Stimulated activated CD8-positive, alpha-beta memory T cell treated with anti-CD3 and anti-CD28 coated beads, Interleukin-15, amount 100 ng/mL, for 48 hours (primary cell): ENCODE results near the gene OR9A2.

Source experiments
- DNase-seq, 2 donors: peaks; one replicate each; pipeline ENCODE4 v3.0.0-alpha.2; 2020; ENCODE audit warnings: low read depth in 2 of 2

Gene OR9A2, protein sequence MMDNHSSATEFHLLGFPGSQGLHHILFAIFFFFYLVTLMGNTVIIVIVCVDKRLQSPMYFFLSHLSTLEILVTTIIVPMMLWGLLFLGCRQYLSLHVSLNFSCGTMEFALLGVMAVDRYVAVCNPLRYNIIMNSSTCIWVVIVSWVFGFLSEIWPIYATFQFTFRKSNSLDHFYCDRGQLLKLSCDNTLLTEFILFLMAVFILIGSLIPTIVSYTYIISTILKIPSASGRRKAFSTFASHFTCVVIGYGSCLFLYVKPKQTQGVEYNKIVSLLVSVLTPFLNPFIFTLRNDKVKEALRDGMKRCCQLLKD

GRCh38 chr7:143027032-143027431, at the start of gene OR9A2:
OR9A2 (minus strand) TSS chr7:143027132; CDS start chr7:143027132, 0 bp downstream.
- DNase-seq, result no peak

GRCh38 chr7:143074141-143074540, 47.2 kb upstream of the OR9A2 start:
- DNase-seq, result no peak

DNA sequence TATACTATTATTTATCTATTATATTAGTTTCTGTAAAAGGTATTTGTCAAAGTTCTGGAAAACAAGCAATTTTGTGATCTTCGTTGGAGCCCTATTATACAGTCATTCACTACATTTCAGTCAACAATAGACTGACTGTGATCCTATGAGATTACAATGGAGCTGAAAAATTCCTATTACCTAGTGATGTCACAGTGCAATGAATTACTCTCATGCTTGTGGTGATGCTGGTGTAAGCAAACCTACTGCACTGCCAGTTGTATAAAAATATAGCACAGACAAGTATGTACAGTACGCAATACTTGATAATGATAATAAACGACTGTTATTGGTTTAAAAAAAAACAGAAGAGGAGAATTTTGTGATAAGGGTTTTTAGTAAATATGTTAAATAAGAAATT, 46.6 kb upstream of the OR9A2 start:
- DNase-seq, result no peak

- no peak for DNase-seq
These were observed 43.1 kb upstream of the OR9A2 start for GRCh38 chr7:143069912-143070500.

DNA sequence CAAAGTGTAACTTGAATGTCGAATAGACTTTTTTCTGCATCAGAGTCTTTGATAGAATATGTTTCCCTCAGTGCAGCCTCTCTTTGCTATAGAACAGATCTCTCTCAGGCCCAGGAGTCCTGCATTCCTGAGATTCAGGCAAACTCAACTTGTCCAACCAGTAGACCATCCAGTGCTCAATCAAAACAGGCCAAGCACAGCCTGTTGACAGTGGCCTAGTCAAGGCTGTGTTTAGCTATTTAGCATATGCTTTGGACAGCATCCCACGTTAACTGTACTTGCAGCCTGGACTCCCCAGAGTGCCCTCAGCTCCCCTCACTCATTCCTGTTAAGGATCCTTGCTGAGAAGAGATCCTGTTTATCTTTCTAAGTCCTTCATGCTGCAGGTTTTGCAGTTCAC, 41.5 kb upstream of the OR9A2 start:
- DNase-seq, result no peak

DNA sequence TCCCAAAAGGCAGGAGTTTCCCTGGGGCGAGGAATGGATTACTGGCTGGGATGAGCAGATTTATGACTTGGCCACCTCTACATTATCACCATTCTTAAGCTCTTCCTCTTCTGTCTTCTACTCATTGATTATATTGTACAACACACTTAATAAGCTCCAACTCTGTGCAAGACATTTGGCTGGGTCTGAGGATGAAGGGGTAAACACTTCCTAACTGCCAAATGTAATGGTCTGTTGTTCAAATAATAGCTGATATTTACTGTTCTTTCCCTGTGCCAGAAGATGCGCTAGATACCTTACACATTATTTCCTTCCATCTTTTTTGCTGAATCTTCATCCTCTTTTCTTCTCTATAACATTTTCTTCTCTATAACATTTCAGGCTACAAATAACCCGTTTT, 36.8 kb upstream of the OR9A2 start:
- no peak for DNase-seq

GRCh38 chr7:143055754-143056153, 28.8 kb upstream of the OR9A2 start:
- DNase-seq, result no peak

DNA sequence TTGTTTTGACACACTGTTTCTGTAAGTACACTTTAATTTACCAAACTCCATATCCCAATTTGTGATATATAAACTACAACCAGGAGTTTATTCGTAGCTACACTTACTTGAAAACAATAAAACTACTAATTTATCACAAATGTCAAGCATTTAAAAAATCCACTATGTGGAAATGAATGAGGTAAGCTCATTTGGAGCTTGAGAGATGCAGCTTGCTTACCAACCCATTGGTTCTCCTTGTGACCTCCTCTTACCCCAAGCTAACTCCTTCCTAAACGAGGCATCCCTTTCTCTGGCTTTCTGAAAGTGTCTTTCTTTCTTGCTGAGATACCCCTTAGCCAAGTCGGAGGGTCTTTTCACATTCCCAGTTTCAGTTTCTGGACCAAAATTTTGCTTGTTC, 27.7 kb upstream of the OR9A2 start:
- DNase-seq, result no peak

DNA sequence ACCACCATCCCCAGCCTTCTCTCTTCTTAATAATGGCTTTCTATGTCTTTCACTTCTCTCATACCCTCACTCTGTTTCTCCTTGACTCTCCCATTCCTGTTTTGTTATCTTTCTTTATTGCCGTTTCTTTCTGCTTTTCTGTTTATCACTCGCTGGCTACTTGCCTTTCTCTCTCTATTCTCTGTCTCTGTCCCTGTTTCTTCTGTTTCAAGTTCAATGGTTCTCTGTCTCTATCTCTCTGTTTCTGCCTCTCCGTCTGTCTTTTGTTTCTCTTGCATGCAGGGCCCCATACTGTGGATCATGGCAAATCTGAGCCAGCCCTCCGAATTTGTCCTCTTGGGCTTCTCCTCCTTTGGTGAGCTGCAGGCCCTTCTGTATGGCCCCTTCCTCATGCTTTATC, 25.1 kb upstream of the OR9A2 start, which contains the start of gene OR6V1:
TSS of gene OR6V1 (plus strand) at position 301 of the 400 bp plus-strand sequence. CDS start at position 301, 0 bp downstream.
- no peak for DNase-seq

GRCh38 chr7:143050931-143051330, 24.0 kb upstream of the OR9A2 start:
- DNase-seq, result no peak

DNA sequence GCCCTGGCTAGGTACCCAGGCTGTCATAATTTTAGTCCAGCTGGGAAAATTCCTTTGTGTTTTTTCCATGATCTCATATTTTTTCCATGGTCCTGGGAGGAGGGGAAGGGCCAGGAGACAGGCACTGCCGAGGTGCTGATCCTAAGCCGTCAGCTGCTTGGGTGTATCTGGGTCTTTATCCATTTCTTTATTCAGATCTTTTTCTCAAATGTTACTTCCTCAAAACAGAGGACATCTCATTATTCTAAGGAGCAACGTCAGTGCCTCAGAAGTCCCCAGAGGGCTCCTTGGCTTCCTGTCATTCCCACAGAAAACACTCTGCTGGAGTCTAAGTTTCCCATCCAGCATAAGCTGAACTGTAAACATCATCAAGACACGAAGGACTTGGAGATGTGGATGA, 22.4 kb upstream of the OR9A2 start:
- DNase-seq, result no peak

DNA sequence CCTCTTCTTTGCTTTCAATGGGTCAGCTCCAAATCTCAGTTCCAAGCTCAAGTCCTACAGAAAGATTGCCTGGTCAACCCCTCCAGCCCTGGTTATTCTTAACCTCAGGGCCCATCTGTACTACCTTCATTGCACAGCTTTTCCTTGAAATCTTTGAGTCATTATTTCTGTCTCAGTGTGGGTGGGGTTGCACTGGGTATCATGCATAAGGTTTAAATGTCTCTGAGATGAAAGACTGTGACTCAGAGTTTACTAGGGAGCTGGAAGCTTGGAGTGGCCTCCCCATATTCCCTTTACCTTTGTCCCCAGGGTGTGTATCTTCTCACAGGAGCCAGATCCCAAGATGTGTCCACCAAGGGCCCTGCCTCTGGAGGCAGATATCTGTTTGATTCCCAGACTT, 21.9 kb upstream of the OR9A2 start:
- no peak for DNase-seq

DNA sequence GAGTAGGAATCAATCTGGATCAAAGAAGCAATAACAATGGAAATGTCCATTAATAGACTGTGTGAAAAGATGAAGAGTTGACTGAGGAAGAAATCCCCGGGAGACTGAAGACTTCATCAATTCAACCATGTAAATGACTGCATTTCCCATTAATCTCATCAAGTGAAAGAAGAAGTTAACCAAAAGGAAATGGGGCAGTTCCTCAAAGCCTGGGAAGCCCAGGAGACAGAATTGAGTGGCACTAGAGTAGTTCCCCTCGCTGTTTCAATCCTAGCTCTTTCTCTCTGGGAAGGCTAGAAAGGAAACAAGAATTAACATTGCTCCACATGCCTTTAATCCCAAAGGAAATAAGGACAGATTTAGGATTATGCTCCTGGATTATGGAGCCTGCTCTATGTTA, 20.4 kb upstream of the OR9A2 start:
- DNase-seq, result no peak

- DNase-seq, result no peak
These were observed 19.5 kb upstream of the OR9A2 start for GRCh38 chr7:143046426-143046851.

DNA sequence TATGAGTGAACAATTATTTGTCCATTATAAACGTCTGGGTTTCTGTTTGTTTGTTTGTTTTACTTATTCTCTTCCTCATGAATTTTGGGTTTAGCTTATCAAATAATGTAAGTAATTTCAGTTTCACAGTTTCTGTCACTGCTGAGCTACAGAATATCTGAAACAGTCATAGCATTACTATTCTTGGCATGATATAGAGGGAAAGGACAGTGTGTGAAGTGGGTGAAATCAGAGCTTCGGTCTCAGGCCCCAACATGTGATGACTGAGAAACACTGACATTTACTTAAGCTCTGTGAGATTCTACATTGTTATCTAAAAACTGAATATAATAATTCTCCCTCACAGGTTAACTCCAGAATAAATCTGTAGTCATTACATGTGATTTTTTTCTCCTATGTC, 16.5 kb upstream of the OR9A2 start:
- no peak for DNase-seq

DNA sequence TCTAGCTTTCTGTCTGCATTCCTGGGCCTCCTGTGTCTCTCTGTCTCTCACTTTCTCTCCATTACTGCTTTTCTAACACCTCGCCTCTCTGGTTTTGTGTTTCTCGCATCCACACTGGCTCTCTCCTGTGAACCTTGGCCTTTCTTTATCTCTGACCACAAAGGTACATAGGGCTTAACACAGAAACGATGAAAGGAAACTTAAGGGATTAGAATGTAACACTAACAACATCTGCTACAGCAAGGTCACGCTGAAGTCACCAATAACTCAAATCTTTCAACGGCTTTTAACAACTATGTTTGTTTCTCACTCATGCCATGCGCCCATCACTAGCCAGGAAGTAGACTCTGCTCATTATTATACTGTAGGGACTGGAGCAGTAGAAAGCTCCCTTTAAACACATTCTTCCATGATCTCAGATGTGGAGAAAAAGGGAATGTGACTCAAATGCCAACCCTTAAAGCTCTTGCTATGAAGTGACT, 15.9 kb upstream of the OR9A2 start:
- no peak for DNase-seq

DNA sequence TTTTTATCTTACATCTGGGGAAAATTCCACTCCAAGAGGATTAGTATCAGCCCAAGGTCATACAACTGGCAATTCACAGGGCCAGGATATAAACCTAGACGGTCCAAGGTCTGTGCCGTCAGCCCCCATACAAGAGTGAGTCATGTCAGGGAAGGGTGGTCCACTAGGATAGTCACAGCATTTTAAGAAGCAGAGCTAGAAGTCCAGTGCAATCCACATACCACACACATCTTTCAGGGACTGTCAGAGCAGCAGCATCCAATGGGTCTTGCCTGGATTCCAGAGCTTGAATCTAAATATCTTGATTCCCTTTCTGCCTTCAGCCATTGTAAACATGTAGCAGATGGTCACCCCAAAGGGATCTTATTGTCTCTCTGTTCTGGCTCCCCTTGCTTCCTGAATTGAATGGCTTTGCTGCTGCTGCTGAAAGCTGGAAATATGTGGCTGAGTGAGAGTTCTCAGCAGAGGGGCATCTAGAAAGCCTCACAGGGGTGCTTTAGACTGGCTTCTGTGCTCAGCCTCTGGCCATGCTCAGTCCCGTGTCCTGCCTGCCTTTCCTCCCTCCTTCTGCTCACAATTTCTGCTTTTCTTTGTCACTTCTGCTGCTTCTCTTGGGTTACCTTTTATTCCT, 15.3 kb upstream of the OR9A2 start:
- DNase-seq, result no peak

- no peak for DNase-seq
These were observed 14.4 kb upstream of the OR9A2 start for GRCh38 chr7:143041346-143041745.

GRCh38 chr7:143040209-143040715, 13.3 kb upstream of the OR9A2 start:
- no peak for DNase-seq

- DNase-seq, result no peak
These were observed 11.7 kb upstream of the OR9A2 start for GRCh38 chr7:143038635-143039034.

GRCh38 chr7:143027683-143028082, 751 bp upstream of the OR9A2 start:
- no peak for DNase-seq

DNA sequence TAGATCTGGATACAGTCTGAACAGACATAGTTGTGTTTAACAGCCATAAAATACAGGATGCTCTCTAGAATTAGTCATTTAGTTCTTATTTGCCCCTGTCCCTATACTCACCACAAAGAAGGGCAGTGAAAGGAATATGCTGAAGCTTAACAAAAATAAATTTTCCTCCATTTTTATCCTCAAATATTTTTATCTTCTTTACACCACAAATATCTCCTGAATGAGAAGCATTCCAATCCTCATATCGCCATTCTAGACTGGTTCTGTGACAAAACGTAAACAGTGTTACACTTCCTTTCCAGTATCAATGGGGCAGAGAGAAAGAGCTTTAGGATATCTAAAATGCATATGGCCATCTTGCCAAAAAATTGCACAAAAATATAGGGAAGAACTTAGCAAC, 1.6 kb downstream of the OR9A2 start:
- no peak for DNase-seq

GRCh38 chr7:143023047-143023446, 3.9 kb downstream of the OR9A2 start:
- no peak for DNase-seq
